K562 (cell line): Measurements from ENCODE around the gene PLIN5. TPM values are rescaled to one million over a fixed set of nuclear protein-coding genes. Genes with fewer than 3 reads are reported as not detected.

Experiments used
- ATAC-seq: fragments of 200-7000 bp; cut with Tn5 transposase; 3 replicates; pipeline ENCODE4 v1.9.1; 2020; ENCODE audit warnings: moderate library complexity
- BruUV-seq: library from RNA; stranded (reverse); fragments of 400-500 nt; replicated peaks from 2 replicates; lab custom pipeline; 2021; lab: Mats Ljungman, UMichigan
- CTCF ChIA-PET: fragments of 300-600 bp; formaldehyde crosslinking; extraction: SDS; loops from one replicate; lab custom pipeline; 2021; ENCODE audit warnings: low intra/inter-chr PET ratio; lab: Yijun Ruan, JAX
- POLR2A ChIA-PET: fragments of 300-600, 350-650 bp; sonication (Branson Sonifier 250); formaldehyde crosslinking; extraction: SDS; loops from one replicate; lab custom pipeline; 2021; ENCODE audit warnings: antibody characterized with exemption, inconsistent platforms; lab: Yijun Ruan, JAX
- DNase-seq, 4 experiments: peaks; one replicate each; pipeline versions ENCODE4 v3.0.0 to v3.0.0-alpha.2; 2011 to 2018; ENCODE audit warnings: low spot score in 3 of 4, mixed read lengths in 3 of 4; ENCODE audit errors: extremely low read depth in 1 of 4
- FAIRE-seq: peaks from 2 replicates; lab custom pipeline; 2011; peaks lifted over from hg19 to GRCh38; lab: Jason Lieb, UNC
- H2AFZ ChIP-seq: 2 replicates; pipeline ENCODE4 v1.6.0; 2011; ENCODE audit warnings: low read depth, low read length, control low read depth, inconsistent platforms
- H3K27ac ChIP-seq: fragments of 200-600 bp; 3 replicates; pipeline ENCODE4 v1.8.0; 2011; ENCODE audit warnings: low read depth, mild to moderate bottlenecking, control low read depth, inconsistent platforms, low read length, moderate library complexity, mixed read lengths; ENCODE audit errors: extremely low read depth
- H3K27me3 ChIP-seq, 2 experiments: fragments of 300-600 bp in 1 of 2; 2 replicates in 1 of 2; 3 replicates in 1 of 2; pipeline versions ENCODE4 v1.6.0 to v1.8.0; 2011; ENCODE audit warnings: inconsistent platforms in 2 of 2, low read length in 2 of 2, mild to moderate bottlenecking in 1 of 2, mixed read lengths in 1 of 2, moderate library complexity in 1 of 2; ENCODE audit not compliant: control insufficient read depth in 2 of 2, insufficient read depth in 2 of 2
- H3K36me3 ChIP-seq: fragments of 300-600 bp; 3 replicates; pipeline ENCODE4 v1.8.0; 2011; ENCODE audit warnings: mild to moderate bottlenecking, low read length, inconsistent platforms; ENCODE audit not compliant: control insufficient read depth, insufficient read depth
- H3K4me1 ChIP-seq, 2 experiments: fragments of 200-600 bp in 1 of 2; replicated peaks in 1 of 2; 2 replicates in 1 of 2; 3 replicates in 1 of 2; pipeline versions ENCODE4 v1.5.1 to v1.8.0; 2011; ENCODE audit warnings: inconsistent platforms in 2 of 2, low read length in 2 of 2, mild to moderate bottlenecking in 1 of 2, mixed read lengths in 1 of 2, moderate library complexity in 1 of 2; ENCODE audit not compliant: control insufficient read depth in 2 of 2, insufficient read depth in 2 of 2
- H3K4me2 ChIP-seq: 2 replicates; pipeline ENCODE4 v1.6.1; 2011; ENCODE audit warnings: low read length, control low read depth, inconsistent platforms, mixed read lengths; ENCODE audit not compliant: insufficient read depth
- H3K4me3 ChIP-seq: fragments of 200-600 bp; sonication (generic), shearing (Covaris generic); 2 replicates; pipeline ENCODE4 v1.5.1; 2016; ENCODE audit warnings: control low read depth, inconsistent platforms
- H3K79me2 ChIP-seq: fragments of 200-600 bp; 3 replicates; pipeline ENCODE4 v1.8.0; 2011; ENCODE audit warnings: low read length, inconsistent platforms; ENCODE audit not compliant: control insufficient read depth, insufficient read depth
- H3K9ac ChIP-seq, 2 experiments: 2 replicates each; pipeline versions ENCODE4 v1.6.0 to v1.6.1; 2011; ENCODE audit warnings: low read depth in 2 of 2, low read length in 2 of 2, control low read depth in 1 of 2, inconsistent platforms in 1 of 2, mild to moderate bottlenecking in 1 of 2, mixed read lengths in 1 of 2; ENCODE audit not compliant: insufficient read depth in 1 of 2
- H3K9me1 ChIP-seq: one replicate; pipeline ENCODE4 v1.6.0; 2011; ENCODE audit warnings: inconsistent platforms, mild to moderate bottlenecking, low read length, moderate library complexity; ENCODE audit not compliant: control insufficient read depth, insufficient read depth
- H3K9me3 ChIP-seq: replicated peaks from 2 replicates; pipeline ENCODE4 v1.5.1; 2011; ENCODE audit warnings: low read depth, low read length, inconsistent platforms; ENCODE audit not compliant: control insufficient read depth, insufficient read depth
- H4K20me1 ChIP-seq: replicated peaks from 2 replicates; pipeline ENCODE4 v1.6.1; 2011; ENCODE audit warnings: low read length, inconsistent platforms, mixed read lengths; ENCODE audit not compliant: control insufficient read depth, insufficient read depth
- FOXA3 ChIP-seq, 2 experiments: fragments of 450-650 bp in 1 of 2; sonication (generic) in 1 of 2; formaldehyde crosslinking; IDR thresholded peaks in 1 of 2; conservative IDR thresholded peaks in 1 of 2; 2 replicates each; pipeline versions ENCODE4 v1.4.0 to v1.8.0; 2020 to 2022; ENCODE audit warnings: mild to moderate bottlenecking in 2 of 2, missing genetic modification reagents in 1 of 2
- HMGN3 ChIP-seq: IDR thresholded peaks from 2 replicates; pipeline ENCODE4 v1.6.1; 2011; ENCODE audit warnings: borderline replicate concordance, low read depth, mild to moderate bottlenecking, mixed read lengths, low read length; ENCODE audit not compliant: insufficient read length; ENCODE audit errors: extremely low read depth
- MYC ChIP-seq, 2 experiments: fragments of 250-450 bp in 1 of 2; sonication (Bioruptor Pico) in 1 of 2; IDR thresholded peaks; 2 replicates each; pipeline versions ENCODE4 v1.5.1 to v1.6.1; 2012 to 2021; ENCODE audit warnings: low read depth in 2 of 2, borderline replicate concordance in 1 of 2, improper control_type of control experiment in 1 of 2, low read length in 1 of 2, mild to moderate bottlenecking in 1 of 2, moderate library complexity in 1 of 2
- YY1 ChIP-seq, 3 experiments: IDR thresholded peaks; 2 replicates each; pipeline ENCODE4 v1.6.1; 2011; ENCODE audit warnings: low read length in 2 of 3, mild to moderate bottlenecking in 2 of 3, moderate library complexity in 2 of 3, borderline replicate concordance in 1 of 3, control low read depth in 1 of 3, low read depth in 1 of 3; ENCODE audit not compliant: insufficient read depth in 3 of 3, insufficient replicate concordance in 2 of 3, control insufficient read depth in 1 of 3, insufficient read length in 1 of 3; ENCODE audit errors: extremely low read depth in 1 of 3
- ZFP36 ChIP-seq: fragments of 150-350 bp; IDR thresholded peaks from 2 replicates; pipeline ENCODE4 v1.6.1; 2018; ENCODE audit warnings: low read length, low read depth; ENCODE audit not compliant: partially characterized antibody
- ZNF143 ChIP-seq: sonication (generic); formaldehyde crosslinking; IDR thresholded peaks from 2 replicates; pipeline ENCODE4 v1.9.0; 2022; ENCODE audit warnings: mild to moderate bottlenecking, missing genetic modification reagents
- WGBS: fragments of 100-300 bp; shearing (Covaris generic); methylation state at CpG from one replicate; pipeline ENCODE4 v1.1.6; 2016; ENCODE audit warnings: low coverage, mixed read lengths; ENCODE audit not compliant: insufficient coverage; ENCODE audit errors: missing lambda C conversion rate; 5-methylcytosine and 5-hydroxymethylcytosine counted together
- in situ Hi-C: fragments of 300-500 bp; cut with MboI; formaldehyde crosslinking; loops from 4 replicates; pipeline ENCODE4 v1.15.0; 2018; ENCODE audit warnings: inconsistent platforms, mixed read lengths
- intact Hi-C: fragments of 100-400 bp; cut with micrococcal nuclease; formaldehyde crosslinking; loops from 2 replicates; pipeline ENCODE4 v1.14.2; 2022
- polyA plus RNA-seq, 8 experiments: library from polyadenylated mRNA; depleted of rRNA in 4 of 8; stranded (reverse) in 5 of 8; unstranded in 3 of 8; fragments of >200 nt; fragmentation: Nextera tagmentation in 2 of 8; fragmentation: Illumina TruSeq in 1 of 8; extraction: Ambion mirVana in 2 of 8; extraction: Trizol in 1 of 8; gene quantifications; 2 replicates each; pipeline versions ENCODE4 v1.2.1 to v1.2.3, GENCODE V29; 2011 to 2014; ENCODE audit warnings: inconsistent platforms in 1 of 8, missing spikeins in 1 of 8
- total RNA-seq, 7 experiments: library from RNA; depleted of rRNA in 6 of 7; stranded (reverse); fragments of >200 nt in 6 of 7; fragmentation: Illumina TruSeq in 2 of 7; extraction: Trizol in 2 of 7; gene quantifications; 2 replicates each; pipeline versions ENCODE4 v1.2.1 to v1.2.3, GENCODE V29; 2011 to 2021; ENCODE audit warnings: low replicate concordance in 1 of 7
- TF ChIP-seq, protein P1 (sequence below): IDR thresholded peaks from 2 replicates; pipeline ENCODE4 v1.6.1; 2011; ENCODE audit not compliant: insufficient read length; ENCODE audit errors: extremely low read depth

The PLIN5 gene
- total and polyA plus RNA-seq, 9 of the 15 experiments (the other 6 are each of a cell fraction or from before 2014, with no cell fraction given), result 0.04 to 1.3 (median 0.50) TPM

DNA sequence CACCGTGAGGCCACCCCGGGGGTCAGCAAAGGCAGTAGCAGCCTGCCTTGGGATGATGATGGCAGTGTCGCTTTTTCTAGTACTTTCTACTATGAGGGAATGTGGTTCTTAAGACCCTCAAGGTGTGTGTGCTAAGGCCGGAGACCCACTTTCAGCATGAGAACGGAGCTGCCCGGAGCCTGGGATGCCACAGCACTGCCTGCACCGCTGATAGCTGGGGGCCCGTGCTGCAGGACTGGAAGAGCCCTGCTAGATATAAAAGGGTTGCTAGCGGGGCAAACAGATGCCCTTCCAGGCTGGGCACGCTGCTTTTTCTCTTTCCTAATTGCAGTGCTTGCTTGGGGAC, 31.2 kb downstream of the PLIN5 start:
- Histone ChIP-seq H3K36me3 (peaks cover 22% of the 10 kb centered on the region; the same call in 1 of the 3 replicates), H3K9me1 (peaks cover 3% of the 10 kb centered on the region), H3K9me3 (no peaks in the 10 kb centered on the region), H3K4me1 (peaks cover 0 to 71% of the 10 kb centered on the region in 2 experiments; a peak in 2 of 5 replicates), H3K27ac (no peak overlapping the region), H3K79me2 (no peaks in the 10 kb centered on the region), H4K20me1 (peaks cover 5% of the 10 kb centered on the region; the same call in 1 of the 2 replicates), H3K4me2 (no peak overlapping the region), H3K9ac (no peak overlapping the region), H3K27me3 (no peaks in the 10 kb centered on the region), H2AFZ (no peak overlapping the region), H3K4me3 (no peak overlapping the region)
- in situ Hi-C loops (no loop called here), intact Hi-C loops (no loop called here)
- ATAC-seq, result no peak
- no peak for DNase-seq
- no TSS peak for BruUV-seq
- no peak for FAIRE-seq
- WGBS, result 83% methylated on average over 10 of the region's 10 CpGs
- TF ChIP-seq YY1 (IDR thresholded peaks at IDR 0.05; ENCODE audit: borderline replicate concordance in 1 of 3, control insufficient read depth in 1 of 3, extremely low read depth in 1 of 3, insufficient read depth in 3 of 3, insufficient read length in 1 of 3, insufficient replicate concordance in 2 of 3, low read depth in 1 of 3, low read length in 2 of 3) (no peak), ZFP36 (no peak), ZNF143 (CRISPR knock-in tag) (no peak), MYC (IDR thresholded peaks at IDR 0.05; ENCODE audit: low read depth, low read length) (no peak), MYC (CRISPR knock-in tag; IDR thresholded peaks at IDR 0.05; ENCODE audit: borderline replicate concordance, low read depth) (no peak), HMGN3 (no peak), FOXA3 (CRISPR knock-in tag; conservative IDR thresholded peaks at IDR 0.05 in 1 of 2, IDR thresholded peaks at IDR 0.05 in 1 of 2) (no peak)
- TF ChIP-seq, protein P1, sequence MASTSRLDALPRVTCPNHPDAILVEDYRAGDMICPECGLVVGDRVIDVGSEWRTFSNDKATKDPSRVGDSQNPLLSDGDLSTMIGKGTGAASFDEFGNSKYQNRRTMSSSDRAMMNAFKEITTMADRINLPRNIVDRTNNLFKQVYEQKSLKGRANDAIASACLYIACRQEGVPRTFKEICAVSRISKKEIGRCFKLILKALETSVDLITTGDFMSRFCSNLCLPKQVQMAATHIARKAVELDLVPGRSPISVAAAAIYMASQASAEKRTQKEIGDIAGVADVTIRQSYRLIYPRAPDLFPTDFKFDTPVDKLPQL, result no peak
- ChIA-PET POLR2A (interaction anchor here (1.3 kb wide), 1 partner anchor 33 kb away, joined by 3 read pairs; no protein-coding TSS in a partner anchor), CTCF (no interaction called here)
